OCI-LY1 (cell line): ENCODE measurements around the gene IL17RD.

Experiments
- CTCF ChIP-seq: fragments of 200-600 bp; sonication (generic), shearing (Covaris generic); IDR thresholded peaks from 2 replicates; pipeline ENCODE4 v1.5.1; 2017; ENCODE audit warnings: mild to moderate bottlenecking, antibody characterized with exemption, low read length, moderate library complexity, mixed read lengths
- EZH2 ChIP-seq: fragments of 200-600 bp; sonication (generic), shearing (Covaris generic); IDR thresholded peaks from 2 replicates; pipeline ENCODE4 v1.8.0; 2017; ENCODE audit warnings: borderline replicate concordance, mixed run types, mild to moderate bottlenecking, antibody characterized with exemption, low read length, moderate library complexity, mixed read lengths

GRCh38 chr3:57184526-57184925 is 19.4 kb upstream of the IL17RD start:
- TF ChIP-seq CTCF (no peak), EZH2 (no peak)
